WTC11 (cell line): Measurements from ENCODE around the gene TLX2. TPM values are rescaled to one million over a fixed set of nuclear protein-coding genes. Genes with fewer than 3 reads are reported as not detected.

Experiments used
- ATAC-seq: fragments of 200-7000 bp; cut with Tn5 transposase; 2 replicates; pipeline ENCODE4 v1.10.0; 2021; ENCODE audit warnings: mild to moderate bottlenecking, moderate library complexity
- CTCF ChIA-PET: fragments of 300-600 bp; sonication (Branson Sonifier 250); formaldehyde crosslinking; loops from one replicate; lab custom pipeline; 2021; ENCODE audit warnings: antibody characterized with exemption; lab: Charles Lee
- POLR2A ChIA-PET: fragments of 350-600 bp; sonication (Branson Sonifier 250); formaldehyde crosslinking; loops from one replicate; lab custom pipeline; 2021; ENCODE audit warnings: antibody characterized with exemption; lab: Charles Lee
- DNase-seq: peaks from one replicate; pipeline ENCODE4 v3.0.0; 2021; ENCODE audit warnings: low spot score
- H3K27ac Mint-ChIP-seq: 2 replicates; pipeline ENCODE4 v1.8.0; 2021; ENCODE audit warnings: mixed read lengths
- H3K27me3 Mint-ChIP-seq: 2 replicates; pipeline ENCODE4 v1.8.0; 2021; ENCODE audit warnings: low read depth, mild to moderate bottlenecking, moderate library complexity, mixed read lengths
- H3K36me3 Mint-ChIP-seq: 2 replicates; pipeline ENCODE4 v1.8.0; 2021; ENCODE audit warnings: mixed read lengths
- H3K4me1 Mint-ChIP-seq: 2 replicates; pipeline ENCODE4 v1.8.0; 2022; ENCODE audit warnings: mixed read lengths
- H3K4me3 Mint-ChIP-seq: 2 replicates; pipeline ENCODE4 v1.8.0; 2021; ENCODE audit warnings: mild to moderate bottlenecking, moderate library complexity, mixed read lengths
- H3K9me3 Mint-ChIP-seq: 2 replicates; pipeline ENCODE4 v1.8.0; 2021; ENCODE audit warnings: mixed read lengths
- ETV6 ChIP-seq: sonication (generic); formaldehyde crosslinking; IDR thresholded peaks from 2 replicates; pipeline ENCODE4 v1.8.1; 2022; ENCODE audit warnings: mild to moderate bottlenecking, missing genetic modification reagents
- JUN ChIP-seq: sonication (generic); formaldehyde crosslinking; IDR thresholded peaks from 2 replicates; pipeline ENCODE4 v1.8.0; 2023; ENCODE audit warnings: mild to moderate bottlenecking, missing genetic modification reagents
- NFATC4 ChIP-seq: fragments of 250-450 bp; sonication (Bioruptor Pico); IDR thresholded peaks from 2 replicates; pipeline ENCODE4 v1.9.0; 2021; ENCODE audit warnings: mild to moderate bottlenecking
- OVOL2 ChIP-seq: fragments of 250-450 bp; sonication (Bioruptor Pico); IDR thresholded peaks from 2 replicates; pipeline ENCODE4 v1.9.0; 2021; ENCODE audit warnings: mild to moderate bottlenecking, borderline replicate concordance
- PRRX2 ChIP-seq: fragments of 250-450 bp; sonication (Bioruptor Pico); IDR thresholded peaks from 2 replicates; pipeline ENCODE4 v1.8.0; 2021; ENCODE audit warnings: mild to moderate bottlenecking
- ZNF396 ChIP-seq: fragments of 250-450 bp; sonication (Bioruptor Pico); IDR thresholded peaks from 2 replicates; pipeline ENCODE4 v1.8.0; 2021; ENCODE audit warnings: mild to moderate bottlenecking, moderate library complexity, borderline replicate concordance
- ZNF423 ChIP-seq: fragments of 250-450 bp; sonication (Bioruptor Pico); IDR thresholded peaks from 2 replicates; pipeline ENCODE4 v2.1.2; 2022; ENCODE audit warnings: mild to moderate bottlenecking, moderate library complexity
- total RNA-seq: library from RNA; stranded (reverse); gene quantifications from 3 replicates; pipeline ENCODE4 v1.2.3, GENCODE V29; 2021
- TF ChIP-seq, protein P1 (sequence below): sonication (generic); formaldehyde crosslinking; IDR thresholded peaks from 2 replicates; pipeline ENCODE4 v1.8.1; 2023; ENCODE audit warnings: mild to moderate bottlenecking, moderate library complexity, missing genetic modification reagents
- TF ChIP-seq, protein P2 (sequence below): fragments of 250-450 bp; sonication (Bioruptor Pico); IDR thresholded peaks from 2 replicates; pipeline ENCODE4 v1.9.0; 2021; ENCODE audit warnings: mild to moderate bottlenecking, borderline replicate concordance
- TF ChIP-seq, protein P3 (sequence below): fragments of 250-450 bp; sonication (Bioruptor Pico); IDR thresholded peaks from 2 replicates; pipeline ENCODE4 v1.8.0; 2021; ENCODE audit warnings: mild to moderate bottlenecking
- TF ChIP-seq, protein P4 (sequence below): sonication (generic); formaldehyde crosslinking; conservative IDR thresholded peaks from 2 replicates; pipeline ENCODE4 v1.8.1; 2022; ENCODE audit warnings: mild to moderate bottlenecking, missing genetic modification reagents
- TF ChIP-seq, protein P5 (sequence below): fragments of 250-450 bp; sonication (Bioruptor Pico); IDR thresholded peaks from 2 replicates; pipeline ENCODE4 v2.1.2; 2022; ENCODE audit warnings: mild to moderate bottlenecking, moderate library complexity
- TF ChIP-seq, protein P6 (sequence below): fragments of 200-600 bp; IDR thresholded peaks from 2 replicates; pipeline ENCODE4 v1.8.0; 2022; ENCODE audit warnings: antibody characterized with exemption
- TF ChIP-seq, protein P7 (sequence below): sonication (generic); formaldehyde crosslinking; IDR thresholded peaks from 2 replicates; pipeline ENCODE4 v1.8.1; 2023; ENCODE audit warnings: mild to moderate bottlenecking, missing genetic modification reagents
- TF ChIP-seq, protein P8 (sequence below): sonication (generic); formaldehyde crosslinking; IDR thresholded peaks from 2 replicates; pipeline ENCODE4 v1.8.1; 2022; ENCODE audit warnings: mild to moderate bottlenecking, moderate library complexity, missing genetic modification reagents

The TLX2 gene
- total RNA-seq, 1 experiment from 2014 or later = 0.26 TPM

DNA sequence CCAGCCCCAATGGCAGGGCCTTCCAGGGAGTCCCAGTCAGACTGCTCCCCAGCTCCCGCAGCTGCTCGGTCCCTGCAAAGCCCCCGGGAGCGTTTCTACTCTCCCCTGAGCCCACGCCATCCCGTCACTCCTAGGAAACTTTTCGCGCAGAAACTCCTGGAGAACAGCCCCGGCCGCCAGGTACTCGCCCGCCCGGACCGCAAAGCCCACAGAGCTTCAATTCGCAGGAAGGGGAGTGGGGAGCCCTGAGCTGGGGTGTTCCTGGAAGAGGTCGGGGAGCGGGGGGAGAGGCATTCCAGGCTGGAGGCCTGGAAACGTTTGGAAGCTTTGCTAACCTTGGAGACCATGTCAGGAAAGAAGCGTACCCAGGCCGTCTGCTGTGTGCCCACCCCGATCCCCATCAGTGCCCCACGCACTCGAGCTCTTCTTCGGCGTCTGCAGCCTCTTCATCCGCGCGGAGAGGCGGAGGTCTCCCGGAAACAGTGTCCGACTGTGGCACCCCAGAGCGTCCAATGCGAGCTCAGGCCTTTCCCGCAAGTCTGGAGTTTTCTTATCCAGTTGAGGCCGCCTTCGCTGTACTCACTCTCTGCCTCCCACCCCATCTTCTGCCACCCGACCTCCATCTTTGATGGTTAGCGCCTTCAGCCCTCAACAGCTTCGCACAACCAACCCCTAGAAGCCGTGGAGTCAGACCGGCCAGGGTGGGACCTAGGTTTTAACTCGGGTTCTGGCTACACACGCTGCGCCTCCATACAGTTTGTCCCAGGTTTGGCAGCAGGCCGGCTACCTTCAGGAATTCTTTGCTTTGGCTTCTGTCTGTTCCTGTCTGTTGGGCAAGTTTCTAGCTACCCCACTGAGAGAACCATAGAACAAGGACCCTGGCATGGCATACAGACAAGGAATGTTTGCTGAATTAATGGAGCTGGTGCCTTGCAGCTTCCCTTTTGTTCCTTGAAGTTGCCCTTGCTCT, 10.5 kb upstream of the TLX2 start:
- peaks cover 55% of the 10 kb centered on the region for H3K4me1 Mint-ChIP-seq
- TF ChIP-seq, protein P1, sequence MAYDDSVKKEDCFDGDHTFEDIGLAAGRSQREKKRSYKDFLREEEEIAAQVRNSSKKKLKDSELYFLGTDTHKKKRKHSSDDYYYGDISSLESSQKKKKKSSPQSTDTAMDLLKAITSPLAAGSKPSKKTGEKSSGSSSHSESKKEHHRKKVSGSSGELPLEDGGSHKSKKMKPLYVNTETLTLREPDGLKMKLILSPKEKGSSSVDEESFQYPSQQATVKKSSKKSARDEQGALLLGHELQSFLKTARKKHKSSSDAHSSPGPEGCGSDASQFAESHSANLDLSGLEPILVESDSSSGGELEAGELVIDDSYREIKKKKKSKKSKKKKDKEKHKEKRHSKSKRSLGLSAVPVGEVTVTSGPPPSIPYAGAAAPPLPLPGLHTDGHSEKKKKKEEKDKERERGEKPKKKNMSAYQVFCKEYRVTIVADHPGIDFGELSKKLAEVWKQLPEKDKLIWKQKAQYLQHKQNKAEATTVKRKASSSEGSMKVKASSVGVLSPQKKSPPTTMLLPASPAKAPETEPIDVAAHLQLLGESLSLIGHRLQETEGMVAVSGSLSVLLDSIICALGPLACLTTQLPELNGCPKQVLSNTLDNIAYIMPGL (CRISPR knock-in tag) = peak; percentile 16; the same call in 1 of the 2 replicates
- TF ChIP-seq ETV6 (CRISPR knock-in tag) = no peak
- TF ChIP-seq, protein P2, sequence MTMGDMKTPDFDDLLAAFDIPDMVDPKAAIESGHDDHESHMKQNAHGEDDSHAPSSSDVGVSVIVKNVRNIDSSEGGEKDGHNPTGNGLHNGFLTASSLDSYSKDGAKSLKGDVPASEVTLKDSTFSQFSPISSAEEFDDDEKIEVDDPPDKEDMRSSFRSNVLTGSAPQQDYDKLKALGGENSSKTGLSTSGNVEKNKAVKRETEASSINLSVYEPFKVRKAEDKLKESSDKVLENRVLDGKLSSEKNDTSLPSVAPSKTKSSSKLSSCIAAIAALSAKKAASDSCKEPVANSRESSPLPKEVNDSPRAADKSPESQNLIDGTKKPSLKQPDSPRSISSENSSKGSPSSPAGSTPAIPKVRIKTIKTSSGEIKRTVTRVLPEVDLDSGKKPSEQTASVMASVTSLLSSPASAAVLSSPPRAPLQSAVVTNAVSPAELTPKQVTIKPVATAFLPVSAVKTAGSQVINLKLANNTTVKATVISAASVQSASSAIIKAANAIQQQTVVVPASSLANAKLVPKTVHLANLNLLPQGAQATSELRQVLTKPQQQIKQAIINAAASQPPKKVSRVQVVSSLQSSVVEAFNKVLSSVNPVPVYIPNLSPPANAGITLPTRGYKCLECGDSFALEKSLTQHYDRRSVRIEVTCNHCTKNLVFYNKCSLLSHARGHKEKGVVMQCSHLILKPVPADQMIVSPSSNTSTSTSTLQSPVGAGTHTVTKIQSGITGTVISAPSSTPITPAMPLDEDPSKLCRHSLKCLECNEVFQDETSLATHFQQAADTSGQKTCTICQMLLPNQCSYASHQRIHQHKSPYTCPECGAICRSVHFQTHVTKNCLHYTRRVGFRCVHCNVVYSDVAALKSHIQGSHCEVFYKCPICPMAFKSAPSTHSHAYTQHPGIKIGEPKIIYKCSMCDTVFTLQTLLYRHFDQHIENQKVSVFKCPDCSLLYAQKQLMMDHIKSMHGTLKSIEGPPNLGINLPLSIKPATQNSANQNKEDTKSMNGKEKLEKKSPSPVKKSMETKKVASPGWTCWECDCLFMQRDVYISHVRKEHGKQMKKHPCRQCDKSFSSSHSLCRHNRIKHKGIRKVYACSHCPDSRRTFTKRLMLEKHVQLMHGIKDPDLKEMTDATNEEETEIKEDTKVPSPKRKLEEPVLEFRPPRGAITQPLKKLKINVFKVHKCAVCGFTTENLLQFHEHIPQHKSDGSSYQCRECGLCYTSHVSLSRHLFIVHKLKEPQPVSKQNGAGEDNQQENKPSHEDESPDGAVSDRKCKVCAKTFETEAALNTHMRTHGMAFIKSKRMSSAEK (CRISPR knock-in tag) = no peak
- TF ChIP-seq, protein P3, sequence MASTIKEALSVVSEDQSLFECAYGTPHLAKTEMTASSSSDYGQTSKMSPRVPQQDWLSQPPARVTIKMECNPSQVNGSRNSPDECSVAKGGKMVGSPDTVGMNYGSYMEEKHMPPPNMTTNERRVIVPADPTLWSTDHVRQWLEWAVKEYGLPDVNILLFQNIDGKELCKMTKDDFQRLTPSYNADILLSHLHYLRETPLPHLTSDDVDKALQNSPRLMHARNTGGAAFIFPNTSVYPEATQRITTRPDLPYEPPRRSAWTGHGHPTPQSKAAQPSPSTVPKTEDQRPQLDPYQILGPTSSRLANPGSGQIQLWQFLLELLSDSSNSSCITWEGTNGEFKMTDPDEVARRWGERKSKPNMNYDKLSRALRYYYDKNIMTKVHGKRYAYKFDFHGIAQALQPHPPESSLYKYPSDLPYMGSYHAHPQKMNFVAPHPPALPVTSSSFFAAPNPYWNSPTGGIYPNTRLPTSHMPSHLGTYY (CRISPR knock-in tag) = no peak
- H3K36me3 Mint-ChIP-seq = peaks cover 22% of the 10 kb centered on the region
- no peak for DNase-seq
- H3K4me3 Mint-ChIP-seq = peak overlapping the region; percentile 81
- CTCF ChIA-PET = interaction anchor here (1.0 to 6.0 kb wide), 7 partner anchors 10 to 84 kb away, joined by 3 to 43 read pairs (median 4); partner anchors contain the start of genes CCDC142, TLX2 and TTC31
- POLR2A ChIA-PET = interaction anchor here (1.0 to 1.8 kb wide), 5 partner anchors 21 to 64 kb away, joined by 3 to 13 read pairs (median 4); partner anchors contain the start of genes AUP1, CCDC142, HTRA2 and TTC31
- no peaks in the 10 kb centered on the region for H3K9me3 Mint-ChIP-seq
- ATAC-seq = no peak
- peaks cover 92% of the 10 kb centered on the region for H3K27me3 Mint-ChIP-seq
- no peak overlapping the region for H3K27ac Mint-ChIP-seq

DNA sequence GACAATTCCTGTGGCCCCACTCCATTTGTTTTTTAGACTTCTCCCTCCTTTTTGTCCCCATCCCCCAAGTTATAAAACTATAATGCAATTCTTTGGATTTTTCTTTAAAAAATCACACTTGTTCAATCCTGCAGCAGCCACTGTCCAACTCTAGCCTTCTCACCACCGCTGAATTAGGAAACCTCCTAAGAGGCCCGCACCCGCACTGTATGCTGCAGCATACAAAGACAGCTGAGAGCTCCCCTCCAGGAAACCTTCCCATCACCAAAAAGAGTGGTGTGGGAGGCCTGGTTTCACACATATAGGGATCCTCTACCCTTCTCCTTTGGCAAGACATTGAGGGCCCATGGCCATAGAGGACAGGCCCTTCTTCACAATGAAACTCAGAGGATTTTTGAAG, 9.7 kb upstream of the TLX2 start:
- peaks cover 92% of the 10 kb centered on the region for H3K27me3 Mint-ChIP-seq
- peaks cover 22% of the 10 kb centered on the region for H3K36me3 Mint-ChIP-seq
- ChIA-PET CTCF (interaction anchor here (1.1 to 6.0 kb wide), 3 partner anchors 9 to 83 kb away, joined by 6 to 43 read pairs (median 10); partner anchors contain the start of genes CCDC142, TLX2 and TTC31), POLR2A (interaction anchor here (1.1 to 1.8 kb wide), 3 partner anchors 21 to 47 kb away, joined by 3 to 13 read pairs (median 6); partner anchors contain the start of genes AUP1, CCDC142, HTRA2 and TTC31)
- H3K4me1 Mint-ChIP-seq = peaks cover 51% of the 10 kb centered on the region
- H3K9me3 Mint-ChIP-seq = no peaks in the 10 kb centered on the region
- ATAC-seq (no peak), DNase-seq (no peak)
- no peak overlapping the region for H3K27ac Mint-ChIP-seq
- H3K4me3 Mint-ChIP-seq = peak overlapping the region; percentile 81
- TF ChIP-seq ZNF423 (CRISPR knock-in tag) (no peak), PRRX2 (no peak), OVOL2 (CRISPR knock-in tag) (no peak), JUN (CRISPR knock-in tag) (no peak), NFATC4 (CRISPR knock-in tag) (no peak), ZNF396 (CRISPR knock-in tag) (no peak)
- TF ChIP-seq, protein P4, sequence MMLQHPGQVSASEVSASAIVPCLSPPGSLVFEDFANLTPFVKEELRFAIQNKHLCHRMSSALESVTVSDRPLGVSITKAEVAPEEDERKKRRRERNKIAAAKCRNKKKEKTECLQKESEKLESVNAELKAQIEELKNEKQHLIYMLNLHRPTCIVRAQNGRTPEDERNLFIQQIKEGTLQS (CRISPR knock-in tag) = no peak
- TF ChIP-seq, protein P5, sequence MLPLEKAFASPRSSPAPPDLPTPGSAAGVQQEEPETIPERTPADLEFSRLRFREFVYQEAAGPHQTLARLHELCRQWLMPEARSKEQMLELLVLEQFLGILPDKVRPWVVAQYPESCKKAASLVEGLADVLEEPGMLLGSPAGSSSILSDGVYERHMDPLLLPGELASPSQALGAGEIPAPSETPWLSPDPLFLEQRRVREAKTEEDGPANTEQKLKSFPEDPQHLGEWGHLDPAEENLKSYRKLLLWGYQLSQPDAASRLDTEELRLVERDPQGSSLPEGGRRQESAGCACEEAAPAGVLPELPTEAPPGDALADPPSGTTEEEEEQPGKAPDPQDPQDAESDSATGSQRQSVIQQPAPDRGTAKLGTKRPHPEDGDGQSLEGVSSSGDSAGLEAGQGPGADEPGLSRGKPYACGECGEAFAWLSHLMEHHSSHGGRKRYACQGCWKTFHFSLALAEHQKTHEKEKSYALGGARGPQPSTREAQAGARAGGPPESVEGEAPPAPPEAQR (CRISPR knock-in tag) = no peak
- TF ChIP-seq, protein P6, sequence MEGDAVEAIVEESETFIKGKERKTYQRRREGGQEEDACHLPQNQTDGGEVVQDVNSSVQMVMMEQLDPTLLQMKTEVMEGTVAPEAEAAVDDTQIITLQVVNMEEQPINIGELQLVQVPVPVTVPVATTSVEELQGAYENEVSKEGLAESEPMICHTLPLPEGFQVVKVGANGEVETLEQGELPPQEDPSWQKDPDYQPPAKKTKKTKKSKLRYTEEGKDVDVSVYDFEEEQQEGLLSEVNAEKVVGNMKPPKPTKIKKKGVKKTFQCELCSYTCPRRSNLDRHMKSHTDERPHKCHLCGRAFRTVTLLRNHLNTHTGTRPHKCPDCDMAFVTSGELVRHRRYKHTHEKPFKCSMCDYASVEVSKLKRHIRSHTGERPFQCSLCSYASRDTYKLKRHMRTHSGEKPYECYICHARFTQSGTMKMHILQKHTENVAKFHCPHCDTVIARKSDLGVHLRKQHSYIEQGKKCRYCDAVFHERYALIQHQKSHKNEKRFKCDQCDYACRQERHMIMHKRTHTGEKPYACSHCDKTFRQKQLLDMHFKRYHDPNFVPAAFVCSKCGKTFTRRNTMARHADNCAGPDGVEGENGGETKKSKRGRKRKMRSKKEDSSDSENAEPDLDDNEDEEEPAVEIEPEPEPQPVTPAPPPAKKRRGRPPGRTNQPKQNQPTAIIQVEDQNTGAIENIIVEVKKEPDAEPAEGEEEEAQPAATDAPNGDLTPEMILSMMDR = no peak
- TF ChIP-seq, protein P7, sequence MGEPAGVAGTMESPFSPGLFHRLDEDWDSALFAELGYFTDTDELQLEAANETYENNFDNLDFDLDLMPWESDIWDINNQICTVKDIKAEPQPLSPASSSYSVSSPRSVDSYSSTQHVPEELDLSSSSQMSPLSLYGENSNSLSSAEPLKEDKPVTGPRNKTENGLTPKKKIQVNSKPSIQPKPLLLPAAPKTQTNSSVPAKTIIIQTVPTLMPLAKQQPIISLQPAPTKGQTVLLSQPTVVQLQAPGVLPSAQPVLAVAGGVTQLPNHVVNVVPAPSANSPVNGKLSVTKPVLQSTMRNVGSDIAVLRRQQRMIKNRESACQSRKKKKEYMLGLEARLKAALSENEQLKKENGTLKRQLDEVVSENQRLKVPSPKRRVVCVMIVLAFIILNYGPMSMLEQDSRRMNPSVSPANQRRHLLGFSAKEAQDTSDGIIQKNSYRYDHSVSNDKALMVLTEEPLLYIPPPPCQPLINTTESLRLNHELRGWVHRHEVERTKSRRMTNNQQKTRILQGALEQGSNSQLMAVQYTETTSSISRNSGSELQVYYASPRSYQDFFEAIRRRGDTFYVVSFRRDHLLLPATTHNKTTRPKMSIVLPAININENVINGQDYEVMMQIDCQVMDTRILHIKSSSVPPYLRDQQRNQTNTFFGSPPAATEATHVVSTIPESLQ = no peak
- TF ChIP-seq, protein P1 (CRISPR knock-in tag) = no peak
- TF ChIP-seq, protein P8, sequence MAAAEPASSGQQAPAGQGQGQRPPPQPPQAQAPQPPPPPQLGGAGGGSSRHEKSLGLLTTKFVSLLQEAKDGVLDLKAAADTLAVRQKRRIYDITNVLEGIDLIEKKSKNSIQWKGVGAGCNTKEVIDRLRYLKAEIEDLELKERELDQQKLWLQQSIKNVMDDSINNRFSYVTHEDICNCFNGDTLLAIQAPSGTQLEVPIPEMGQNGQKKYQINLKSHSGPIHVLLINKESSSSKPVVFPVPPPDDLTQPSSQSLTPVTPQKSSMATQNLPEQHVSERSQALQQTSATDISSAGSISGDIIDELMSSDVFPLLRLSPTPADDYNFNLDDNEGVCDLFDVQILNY = no peak
